Gastroesophageal sphincter (tissue), 4 donors: ENCODE data around the gene LRRC46. TPM values are rescaled to one million over a fixed set of nuclear protein-coding genes. Genes with fewer than 3 reads are reported as not detected.

Experiments
- ATAC-seq: fragments of 150-250 bp; one replicate; pipeline ENCODE4 v1.9.1; 2016; ENCODE audit warnings: mild to moderate bottlenecking, moderate library complexity
- H3K27ac ChIP-seq, 4 donors: fragments of 200-600 bp; sonication (generic) in 3 of 4; 1 replicate in 3 of 4; 2 replicates in 1 of 4; pipeline ENCODE4 v1.5.1; 2016 to 2019
- H3K27me3 ChIP-seq: fragments of 200-600 bp; sonication (generic); one replicate; pipeline ENCODE4 v1.5.1; 2019
- H3K36me3 ChIP-seq, 2 donors: fragments of 200-600 bp; sonication (generic); one replicate each; pipeline ENCODE4 v1.5.1; 2019; ENCODE audit warnings: control low read depth in 1 of 2
- H3K4me1 ChIP-seq, 3 donors: fragments of 200-600 bp; sonication (generic); 1 replicate in 2 of 3; 2 replicates in 1 of 3; pipeline ENCODE4 v1.5.1; 2016 to 2019; ENCODE audit warnings: control low read depth in 2 of 3
- H3K4me3 ChIP-seq, 2 donors: fragments of 200-600 bp; sonication (generic); one replicate each; pipeline ENCODE4 v1.5.1; 2019; ENCODE audit warnings: mild to moderate bottlenecking in 1 of 2, moderate library complexity in 1 of 2
- H3K9me3 ChIP-seq, 3 donors: fragments of 200-600 bp; sonication (generic); one replicate each; pipeline ENCODE4 v1.5.1; 2017 to 2019; ENCODE audit warnings: control low read depth in 2 of 3
- EP300 ChIP-seq: sonication (generic); formaldehyde crosslinking; IDR thresholded peaks from one replicate; pipeline ENCODE4 v1.6.1; 2017; ENCODE audit warnings: antibody characterized with exemption, mild to moderate bottlenecking
- POLR2A ChIP-seq, 2 donors: fragments of 450-650 bp; IDR thresholded peaks; one replicate each; pipeline ENCODE4 v1.6.1; 2017; ENCODE audit warnings: antibody characterized with exemption in 2 of 2, mild to moderate bottlenecking in 2 of 2, moderate library complexity in 1 of 2
- POLR2AphosphoS5 ChIP-seq: sonication (generic); formaldehyde crosslinking; IDR thresholded peaks from one replicate; pipeline ENCODE4 v1.6.1; 2017; ENCODE audit warnings: antibody characterized with exemption
- whole genome bisulfite sequencing, 2 donors: methylation state at CpG; one replicate each; pipeline ENCODE4 v1.1.5; 2018; ENCODE audit warnings: low coverage in 1 of 2; 5-methylcytosine and 5-hydroxymethylcytosine counted together
- total RNA-seq, 4 donors: library from RNA; depleted of rRNA; stranded (reverse); fragments of >200 nt; gene quantifications; one replicate each; pipeline ENCODE4 v1.1.0, GENCODE V29; 2016
- TF ChIP-seq, protein P1 (sequence below), 4 experiments: fragments of 200-600 bp in 2 of 4; fragments of 450-650 bp in 2 of 4; sonication (generic) in 1 of 4; IDR thresholded peaks; one replicate each; pipeline ENCODE4 v1.5.1; 2017 to 2019; ENCODE audit warnings: antibody characterized with exemption in 4 of 4, mild to moderate bottlenecking in 2 of 4, moderate library complexity in 2 of 4

LRRC46 gene
- total RNA-seq, 4 donors from 2014 or later, result 0.46 to 1.3 TPM; not detected in 2

DNA sequence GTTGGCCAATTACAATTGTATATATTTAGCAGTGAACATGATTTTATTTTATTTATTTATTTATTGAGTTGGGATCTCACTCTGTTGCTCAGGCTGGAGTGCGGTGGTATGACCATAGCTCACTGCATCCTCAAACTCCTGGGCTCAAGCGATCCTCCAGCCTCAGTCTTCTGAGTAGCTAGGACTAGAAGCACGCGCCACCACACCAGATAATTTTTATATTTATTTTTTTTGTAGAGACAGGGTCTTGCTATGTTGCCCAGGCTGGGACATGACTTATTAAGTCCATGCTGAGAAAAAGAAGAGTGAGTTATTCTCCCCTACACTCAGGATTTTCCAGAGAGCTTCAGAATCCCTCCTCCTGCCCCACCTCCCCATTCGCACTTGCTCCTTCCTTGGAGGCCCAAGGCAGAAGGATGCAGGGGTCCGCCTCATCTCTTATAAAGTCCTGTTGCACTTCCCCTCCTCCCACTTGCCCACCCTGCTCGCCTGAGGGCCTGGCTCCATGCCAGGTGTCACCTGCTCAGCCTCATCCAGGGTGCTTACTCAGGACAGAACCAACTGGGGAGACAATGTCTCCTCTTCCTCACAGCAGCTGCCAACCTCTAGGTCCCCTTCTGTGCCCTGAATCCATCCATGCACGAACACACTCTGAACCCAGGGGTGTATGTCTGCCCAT, 48.4 kb downstream of the LRRC46 start:
- no peaks in the 10 kb centered on the region for H3K4me1 ChIP-seq
- no peak for TF ChIP-seq POLR2AphosphoS5
- TF ChIP-seq, protein P1, sequence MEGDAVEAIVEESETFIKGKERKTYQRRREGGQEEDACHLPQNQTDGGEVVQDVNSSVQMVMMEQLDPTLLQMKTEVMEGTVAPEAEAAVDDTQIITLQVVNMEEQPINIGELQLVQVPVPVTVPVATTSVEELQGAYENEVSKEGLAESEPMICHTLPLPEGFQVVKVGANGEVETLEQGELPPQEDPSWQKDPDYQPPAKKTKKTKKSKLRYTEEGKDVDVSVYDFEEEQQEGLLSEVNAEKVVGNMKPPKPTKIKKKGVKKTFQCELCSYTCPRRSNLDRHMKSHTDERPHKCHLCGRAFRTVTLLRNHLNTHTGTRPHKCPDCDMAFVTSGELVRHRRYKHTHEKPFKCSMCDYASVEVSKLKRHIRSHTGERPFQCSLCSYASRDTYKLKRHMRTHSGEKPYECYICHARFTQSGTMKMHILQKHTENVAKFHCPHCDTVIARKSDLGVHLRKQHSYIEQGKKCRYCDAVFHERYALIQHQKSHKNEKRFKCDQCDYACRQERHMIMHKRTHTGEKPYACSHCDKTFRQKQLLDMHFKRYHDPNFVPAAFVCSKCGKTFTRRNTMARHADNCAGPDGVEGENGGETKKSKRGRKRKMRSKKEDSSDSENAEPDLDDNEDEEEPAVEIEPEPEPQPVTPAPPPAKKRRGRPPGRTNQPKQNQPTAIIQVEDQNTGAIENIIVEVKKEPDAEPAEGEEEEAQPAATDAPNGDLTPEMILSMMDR (IDR thresholded peaks at IDR 0.05), result no peak
- TF ChIP-seq EP300, result no peak
- no peak for TF ChIP-seq POLR2A (IDR thresholded peaks at IDR 0.05)
- WGBS, 2 donors, result 72 to 86% methylated on average over 3 to 7 of the region's 8 CpGs
- H3K27ac ChIP-seq, result no peak overlapping the region
- no peaks in the 10 kb centered on the region for H3K36me3 ChIP-seq
- ATAC-seq, result no peak
- H3K4me3 ChIP-seq, result no peak overlapping the region
- H3K27me3 ChIP-seq, result peaks cover 67% of the 10 kb centered on the region
- H3K9me3 ChIP-seq, result no peaks in the 10 kb centered on the region

- Histone ChIP-seq H3K4me1 (no peaks in the 10 kb centered on the region), H3K36me3 (no peaks in the 10 kb centered on the region), H3K27ac (peak overlapping the region in 3 of 4 donors; percentile 33 to 43 (median 38)), H3K27me3 (peaks cover 48% of the 10 kb centered on the region), H3K9me3 (no peaks in the 10 kb centered on the region), H3K4me3 (no peak overlapping the region)
- TF ChIP-seq POLR2A (IDR thresholded peaks at IDR 0.05) (no peak), EP300 (no peak), POLR2AphosphoS5 (no peak)
- TF ChIP-seq, protein P1 (IDR thresholded peaks at IDR 0.05), result no peak
- WGBS, 2 donors, result 44% methylated on average over 4 of the region's 7 CpGs; no CpG with 5 or more reads in 1 of the 2 donors
- ATAC-seq, result no peak
Observed at GRCh38 chr17:47882247-47882646, 50.8 kb downstream of the LRRC46 start.

DNA sequence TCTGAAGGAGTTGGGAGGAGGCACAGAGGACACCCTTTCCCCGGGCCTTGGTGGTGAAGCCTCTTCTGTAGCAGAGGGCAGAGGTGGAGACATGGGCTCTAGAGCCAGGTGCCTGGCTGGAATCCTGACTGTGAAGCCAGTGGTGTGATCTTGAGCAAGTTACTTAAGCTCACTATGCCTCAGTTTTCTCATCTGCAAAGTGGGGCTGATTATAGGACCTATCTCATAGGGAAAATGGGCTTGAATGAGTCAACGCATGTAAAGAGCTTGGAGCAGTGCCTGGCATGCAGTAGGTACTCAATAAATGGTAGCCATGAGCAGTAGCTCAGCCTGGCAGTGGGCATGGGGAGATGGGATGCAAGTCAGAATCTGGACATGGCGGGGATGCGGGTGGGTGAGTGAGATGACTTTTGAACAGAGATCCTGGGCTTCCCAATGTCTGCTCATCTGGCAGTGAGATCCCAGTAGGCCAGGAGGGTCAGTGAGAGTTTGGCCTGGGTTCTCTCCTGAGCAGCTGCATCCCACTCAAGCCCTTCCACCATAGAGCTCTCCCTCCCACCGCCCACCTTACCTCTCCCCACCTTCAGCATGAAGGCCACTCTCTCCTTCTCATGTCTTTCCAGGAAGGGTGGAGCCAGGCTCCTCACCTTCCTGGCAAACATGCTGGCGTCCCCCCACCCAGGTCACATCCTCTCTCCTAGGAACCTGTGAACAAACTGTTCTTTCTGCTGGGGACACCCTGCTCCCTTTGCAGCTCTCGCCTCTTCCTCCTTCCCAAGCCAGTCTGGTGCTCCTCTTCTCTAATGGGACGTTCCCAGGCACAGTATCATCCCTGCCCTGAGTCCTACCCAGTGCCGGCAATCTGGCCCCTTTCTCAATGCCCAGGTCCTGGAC, 51.5 kb downstream of the LRRC46 start:
- Histone ChIP-seq H3K4me1 (no peaks in the 10 kb centered on the region), H3K4me3 (no peak overlapping the region), H3K27me3 (peaks cover 41% of the 10 kb centered on the region), H3K27ac (peak overlapping the region in 3 of 4 donors; percentile 33 to 43 (median 38)), H3K9me3 (no peaks in the 10 kb centered on the region), H3K36me3 (no peaks in the 10 kb centered on the region)
- TF ChIP-seq POLR2AphosphoS5 (no peak), POLR2A (IDR thresholded peaks at IDR 0.05) (no peak), EP300 (no peak)
- TF ChIP-seq, protein P1 (IDR thresholded peaks at IDR 0.05), result no peak
- WGBS, 2 donors, result 84 to 100% methylated on average over 2 to 8 of the region's 9 CpGs
- peak; percentile 20 for ATAC-seq

- Histone ChIP-seq H3K4me3 (no peak overlapping the region), H3K9me3 (no peaks in the 10 kb centered on the region), H3K4me1 (no peaks in the 10 kb centered on the region), H3K36me3 (no peaks in the 10 kb centered on the region), H3K27me3 (peaks cover 33% of the 10 kb centered on the region), H3K27ac (no peak overlapping the region)
- WGBS, 2 donors, result 67 to 74% methylated on average over 3 to 6 of the region's 9 CpGs
- no peak for ATAC-seq
- no peak for TF ChIP-seq POLR2AphosphoS5
Observed at GRCh38 chr17:47883589-47884426, 52.3 kb downstream of the LRRC46 start.

DNA sequence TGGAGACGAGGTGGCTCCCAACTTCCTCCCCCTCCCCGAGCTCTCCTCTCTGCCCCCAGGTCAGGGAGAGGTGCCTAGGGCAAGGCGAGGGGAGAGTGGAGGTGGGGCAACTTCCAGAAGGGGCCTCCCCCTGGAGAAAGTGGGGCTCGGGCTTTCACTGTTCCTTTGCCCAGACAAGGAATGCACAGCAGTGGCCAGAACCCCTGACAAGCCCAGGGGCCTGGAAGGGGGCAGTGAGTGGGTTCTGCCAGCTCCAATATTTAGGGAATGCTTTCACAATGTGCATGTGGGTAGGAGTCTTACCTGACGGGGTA, 52.9 kb downstream of the LRRC46 start:
- Histone ChIP-seq H3K4me1 (no peaks in the 10 kb centered on the region), H3K36me3 (no peaks in the 10 kb centered on the region), H3K4me3 (no peak overlapping the region), H3K9me3 (no peaks in the 10 kb centered on the region), H3K27ac (no peak overlapping the region), H3K27me3 (peaks cover 28% of the 10 kb centered on the region)
- no peak for ATAC-seq
- TF ChIP-seq POLR2AphosphoS5 (no peak), POLR2A (IDR thresholded peaks at IDR 0.05) (no peak)
- WGBS, 2 donors, result 67% methylated on average over 2 of the region's 5 CpGs; no CpG with 5 or more reads in 1 of the 2 donors
